Measurements from ENCODE around the gene ZDHHC1.

ZDHHC1 gene, protein sequence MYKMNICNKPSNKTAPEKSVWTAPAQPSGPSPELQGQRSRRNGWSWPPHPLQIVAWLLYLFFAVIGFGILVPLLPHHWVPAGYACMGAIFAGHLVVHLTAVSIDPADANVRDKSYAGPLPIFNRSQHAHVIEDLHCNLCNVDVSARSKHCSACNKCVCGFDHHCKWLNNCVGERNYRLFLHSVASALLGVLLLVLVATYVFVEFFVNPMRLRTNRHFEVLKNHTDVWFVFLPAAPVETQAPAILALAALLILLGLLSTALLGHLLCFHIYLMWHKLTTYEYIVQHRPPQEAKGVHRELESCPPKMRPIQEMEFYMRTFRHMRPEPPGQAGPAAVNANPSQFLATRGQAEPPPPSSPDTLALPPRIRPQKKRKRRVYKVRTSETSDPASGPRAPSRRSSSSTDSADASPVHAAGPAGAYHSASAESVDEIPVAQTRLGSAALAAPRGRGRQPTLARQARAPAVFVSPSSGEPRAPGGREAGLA
- total RNA-seq: 0.24 to 2.4 (median 0.50) reads per million in 17 experiments

DNA sequence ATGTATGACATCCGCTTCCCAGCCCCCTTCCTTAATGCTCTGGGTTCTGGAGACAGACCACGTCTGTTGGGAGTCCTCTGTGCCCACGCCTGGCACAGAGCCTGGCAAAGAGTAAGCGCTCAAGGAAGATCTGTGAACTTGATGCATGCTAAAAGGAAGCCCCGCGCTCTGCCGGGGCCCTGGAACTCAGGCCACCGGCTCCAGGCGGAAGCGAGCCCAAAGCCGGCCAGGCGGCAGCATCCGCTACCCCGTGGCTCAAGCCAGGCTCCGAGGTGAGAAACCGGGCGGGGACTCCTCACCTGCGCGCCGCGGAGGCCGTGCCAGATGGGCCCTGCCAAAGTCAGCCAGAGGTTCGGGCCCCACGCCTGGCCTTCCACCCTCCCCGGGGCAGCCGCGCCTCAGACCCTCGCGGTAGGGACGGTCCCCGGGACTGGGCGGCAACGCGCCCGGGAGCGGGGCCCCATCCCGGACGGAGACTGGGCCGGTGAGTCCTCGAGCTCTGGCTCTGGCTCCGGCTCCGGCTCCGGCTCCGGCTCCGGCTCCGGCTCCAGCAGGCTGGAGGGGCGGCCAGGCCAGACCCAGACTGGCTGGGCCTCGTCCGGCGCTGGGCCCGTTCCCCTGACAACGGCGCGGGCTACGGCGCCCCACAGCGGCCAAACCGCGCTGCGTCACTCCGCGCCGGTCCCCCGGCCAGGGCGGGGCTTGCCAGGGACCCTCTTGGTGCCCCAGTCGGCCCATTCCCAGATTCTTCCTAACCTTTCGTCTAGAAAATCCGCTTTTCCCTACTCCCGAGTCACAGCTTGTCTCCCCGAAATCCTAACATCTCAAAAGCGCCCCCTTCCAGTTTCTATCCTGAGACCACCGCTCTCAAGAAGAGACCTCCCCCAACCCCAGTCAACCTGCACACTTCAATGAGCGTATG is at the start of gene ZDHHC1:
TSS of gene ZDHHC1 (minus strand) at position 606 of the 922 bp plus-strand sequence. CDS start 8,702 bp downstream, outside the sequence.
- DNase-seq: peak; percentile 49 to 81 (median 69)

DNA sequence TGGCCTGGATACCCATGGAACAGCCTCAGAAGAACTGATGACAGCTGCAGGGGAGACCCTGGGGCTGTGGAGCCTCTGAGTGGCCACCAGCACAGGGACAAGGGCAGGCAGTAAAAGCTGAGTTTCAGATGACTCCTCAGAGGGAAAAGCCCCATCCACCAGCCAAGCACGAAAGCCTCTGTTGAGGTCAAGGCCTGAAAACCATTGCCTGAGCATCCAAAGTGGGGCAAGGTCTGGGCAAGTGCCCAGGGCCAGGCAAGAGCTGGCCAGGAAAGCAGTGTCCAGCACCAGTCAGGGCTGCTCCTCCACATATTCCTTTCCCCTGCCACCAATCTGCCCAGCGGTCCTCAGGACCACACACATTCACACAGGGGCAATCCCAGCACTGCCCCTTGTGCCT is 48.3 kb upstream of the ZDHHC1 start:
- DNase-seq: no peak

- DNase-seq: no peak
These were observed 47.4 kb upstream of the ZDHHC1 start for GRCh38 chr16:67463691-67464090.

- no peak for DNase-seq
These were observed 46.8 kb upstream of the ZDHHC1 start for GRCh38 chr16:67463059-67463458.

DNA sequence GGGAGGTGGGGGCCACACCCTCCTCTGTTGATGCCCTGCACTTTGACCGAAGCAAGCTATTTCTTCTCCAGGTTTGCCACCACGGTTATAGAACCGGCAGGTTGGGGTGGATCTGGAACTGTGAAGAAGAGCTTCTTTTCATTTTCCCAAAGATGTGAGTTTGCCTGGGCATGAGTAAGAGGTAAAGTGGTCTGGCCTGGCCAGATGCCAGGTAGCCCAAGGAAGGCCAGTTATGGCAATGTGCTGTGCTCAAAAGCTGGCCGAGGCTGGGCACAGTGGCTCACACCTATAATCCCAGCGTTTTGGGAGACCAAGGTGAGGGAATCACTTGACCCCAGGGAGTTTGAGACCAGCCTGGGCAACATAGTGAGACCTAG is 46.0 kb upstream of the ZDHHC1 start:
- DNase-seq: no peak

GRCh38 chr16:67461600-67462278 is 45.5 kb upstream of the ZDHHC1 start:
- peak in 2 of 4 experiments; percentile 21 to 26 for DNase-seq

DNA sequence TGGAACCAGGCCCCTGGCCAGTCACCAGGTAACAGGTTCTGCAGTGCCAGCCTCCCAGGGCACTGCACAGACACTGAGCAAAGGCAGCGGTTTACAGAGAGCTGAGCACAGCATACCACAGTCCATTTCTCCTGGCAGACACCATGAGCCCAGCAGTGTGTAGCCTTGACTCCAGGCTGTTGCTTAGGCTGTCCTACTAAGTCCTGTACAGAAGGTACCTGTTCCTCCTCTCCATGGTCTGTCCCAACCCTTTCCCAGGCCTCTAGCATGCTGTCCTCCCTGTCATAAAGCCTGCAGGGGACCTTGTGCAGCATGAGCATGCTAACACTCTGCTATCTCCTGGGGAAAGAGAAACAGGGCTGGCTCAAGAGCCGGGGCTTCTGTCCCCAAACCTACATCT is 44.7 kb upstream of the ZDHHC1 start:
- DNase-seq: no peak

DNA sequence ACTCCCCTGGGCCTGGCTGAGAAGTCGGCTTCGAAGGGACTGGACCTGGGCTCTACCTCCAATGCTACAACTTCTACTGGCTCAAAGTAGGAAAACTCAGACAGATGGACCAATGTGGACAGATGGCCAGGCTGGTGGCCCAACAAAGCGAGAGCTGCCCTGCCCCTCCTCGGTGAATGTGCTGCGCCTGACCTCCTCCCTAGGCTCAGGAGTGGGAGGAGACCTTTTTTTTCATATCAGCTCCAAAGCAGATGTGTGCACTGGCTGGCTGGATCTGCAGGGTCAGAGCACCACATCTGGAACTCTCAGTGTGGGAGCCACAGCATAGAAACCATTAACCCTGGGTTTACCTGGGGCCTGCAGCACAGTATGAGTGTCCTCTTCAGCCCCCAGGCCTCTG is 43.9 kb upstream of the ZDHHC1 start:
- DNase-seq: no peak

- no peak for DNase-seq
These were observed 43.5 kb upstream of the ZDHHC1 start for GRCh38 chr16:67459861-67460150.

DNA sequence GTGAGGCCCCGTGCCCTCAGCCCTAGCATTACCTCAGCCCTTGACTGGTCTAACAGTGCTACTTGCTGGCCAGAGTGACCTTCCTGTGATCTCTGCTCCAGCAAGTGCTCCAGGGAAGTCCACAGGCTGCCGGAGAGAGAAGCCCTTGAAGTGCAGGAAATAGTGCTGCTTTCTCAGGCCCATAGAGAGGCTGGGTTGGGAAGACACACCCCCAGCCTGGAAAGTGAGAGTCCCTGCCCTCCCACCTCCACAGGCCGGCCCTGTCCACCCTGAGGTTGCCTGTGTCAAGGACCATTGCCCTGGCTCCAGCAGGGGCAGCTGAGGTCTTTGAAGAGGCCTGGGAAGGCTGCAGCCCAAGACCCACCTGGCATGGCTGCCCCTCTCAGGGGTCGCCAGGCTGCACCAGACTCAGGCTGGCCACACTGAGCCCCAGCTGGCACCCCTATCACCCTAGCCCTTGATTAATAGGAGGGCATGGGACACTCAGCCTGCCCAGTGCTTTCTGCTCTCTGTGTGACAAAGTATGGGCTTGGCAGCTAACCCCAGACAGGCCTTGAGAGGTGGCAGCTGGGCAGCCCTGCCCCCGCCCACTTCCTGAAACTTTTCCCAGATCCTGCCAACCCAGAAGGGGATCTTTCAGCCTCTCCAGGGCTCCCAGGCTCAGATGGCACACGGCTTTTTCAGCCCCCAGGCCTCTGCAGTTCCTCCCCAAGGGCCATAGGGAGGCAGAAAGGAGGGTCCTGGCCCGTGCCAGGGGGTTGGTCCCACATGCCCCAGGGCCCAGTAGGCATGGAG is 43.0 kb upstream of the ZDHHC1 start:
- DNase-seq: peak in 1 of 4 experiments; percentile 36

DNA sequence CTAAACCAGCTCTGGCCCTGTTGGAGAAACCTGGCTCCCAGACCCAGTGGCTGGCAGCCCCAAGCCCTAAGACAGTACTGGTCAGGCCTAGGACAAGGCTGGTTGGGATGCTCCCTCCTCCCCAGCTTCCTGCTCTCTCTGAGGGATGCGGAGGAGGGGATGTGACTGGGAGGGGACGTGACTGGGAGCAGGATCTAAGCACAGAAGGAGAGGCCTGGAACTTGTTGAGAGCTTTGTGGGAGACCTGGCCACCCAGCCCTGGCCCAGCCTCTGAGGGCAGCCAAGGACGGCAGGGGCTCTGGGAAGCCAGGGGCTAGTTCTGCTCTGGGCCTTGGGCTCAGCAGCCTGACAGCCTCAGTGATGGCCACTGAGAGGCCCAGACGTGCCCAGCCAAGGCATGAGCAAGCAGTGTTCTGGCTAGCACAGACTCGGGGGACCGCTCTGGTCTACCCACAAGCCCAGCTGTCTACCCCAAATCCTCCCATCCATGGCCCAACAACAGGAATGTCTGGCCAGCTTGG is 41.9 kb upstream of the ZDHHC1 start:
- DNase-seq: no peak

DNA sequence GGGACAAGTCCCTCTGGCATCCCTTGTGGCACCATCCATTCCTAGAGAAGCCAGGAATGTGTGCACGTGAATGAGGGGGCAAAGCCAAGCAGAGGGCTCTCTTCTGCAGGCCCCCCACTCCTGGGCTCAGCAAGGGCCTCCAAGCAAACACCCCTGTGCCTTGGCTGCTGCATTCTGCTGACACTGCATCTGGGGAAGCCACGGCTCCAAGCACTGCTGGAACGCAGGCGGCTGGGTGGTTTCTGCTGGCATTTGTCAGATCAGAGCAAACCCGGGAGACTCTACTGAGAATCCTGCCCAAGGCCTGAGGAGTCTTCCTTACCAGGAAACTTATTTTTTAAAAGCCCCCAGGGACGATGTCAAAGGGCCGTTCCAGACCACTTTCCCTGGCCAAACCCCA is 41.3 kb upstream of the ZDHHC1 start:
- DNase-seq: no peak

- peak; percentile 46 to 81 (median 72) for DNase-seq
These were observed 40.3 kb upstream of the ZDHHC1 start for GRCh38 chr16:67456391-67457081.

DNA sequence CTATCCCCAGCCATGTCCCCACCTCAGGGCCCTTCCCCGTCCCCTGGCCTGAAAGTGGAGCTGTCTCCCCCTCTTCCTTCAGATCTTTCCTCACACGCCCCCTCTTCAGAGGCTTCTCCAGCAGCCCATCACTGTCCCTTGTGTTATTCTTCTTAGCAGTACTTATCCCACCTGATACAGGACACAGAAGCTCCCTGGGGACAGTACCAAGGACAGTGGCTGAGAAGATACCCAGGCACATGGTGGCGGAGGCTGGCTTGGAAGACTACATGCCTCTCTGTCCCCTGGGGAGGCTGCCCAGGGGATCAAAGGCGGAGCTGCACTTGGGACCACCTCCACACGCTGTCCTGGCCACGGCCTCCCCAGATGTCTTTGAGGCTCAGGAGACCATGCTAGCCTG is 38.6 kb upstream of the ZDHHC1 start:
- no peak for DNase-seq

GRCh38 chr16:67454104-67454503 is 37.8 kb upstream of the ZDHHC1 start:
- no peak for DNase-seq

DNA sequence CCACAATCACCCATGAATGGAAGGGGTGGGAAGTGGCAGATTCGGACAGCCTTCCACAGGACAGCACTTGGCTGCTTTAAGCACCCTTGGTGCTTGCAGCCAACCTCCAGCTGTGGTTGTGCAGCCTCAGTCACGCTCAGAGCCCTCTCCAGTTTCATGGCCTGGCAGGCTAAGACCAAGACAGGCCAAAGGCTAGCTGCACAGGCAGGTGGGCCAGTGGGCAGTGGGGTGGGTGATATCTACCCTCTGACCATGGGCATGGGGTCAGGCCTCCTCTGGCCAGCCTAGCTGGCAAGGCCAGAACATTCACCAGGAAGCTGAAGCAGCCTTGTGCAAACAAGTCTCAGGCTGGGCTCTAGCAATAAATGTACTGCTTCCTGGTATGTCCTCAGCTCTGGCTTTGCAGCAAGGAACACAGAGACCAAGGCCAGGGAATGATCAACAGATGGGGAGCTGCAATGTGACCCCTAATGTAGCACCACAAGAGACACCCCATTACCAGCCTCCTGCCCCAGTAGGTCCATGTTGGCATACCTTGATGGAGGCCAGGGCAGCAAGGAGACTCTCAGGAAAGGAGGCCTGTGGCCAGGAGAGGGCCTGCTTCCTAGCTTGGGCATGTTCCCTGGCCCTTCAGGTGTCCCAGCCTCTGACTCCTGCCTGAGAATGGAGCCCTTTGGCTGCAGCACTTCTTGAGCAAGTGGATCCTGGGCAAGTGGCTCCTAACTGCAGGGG is 35.6 kb upstream of the ZDHHC1 start:
- DNase-seq: no peak

DNA sequence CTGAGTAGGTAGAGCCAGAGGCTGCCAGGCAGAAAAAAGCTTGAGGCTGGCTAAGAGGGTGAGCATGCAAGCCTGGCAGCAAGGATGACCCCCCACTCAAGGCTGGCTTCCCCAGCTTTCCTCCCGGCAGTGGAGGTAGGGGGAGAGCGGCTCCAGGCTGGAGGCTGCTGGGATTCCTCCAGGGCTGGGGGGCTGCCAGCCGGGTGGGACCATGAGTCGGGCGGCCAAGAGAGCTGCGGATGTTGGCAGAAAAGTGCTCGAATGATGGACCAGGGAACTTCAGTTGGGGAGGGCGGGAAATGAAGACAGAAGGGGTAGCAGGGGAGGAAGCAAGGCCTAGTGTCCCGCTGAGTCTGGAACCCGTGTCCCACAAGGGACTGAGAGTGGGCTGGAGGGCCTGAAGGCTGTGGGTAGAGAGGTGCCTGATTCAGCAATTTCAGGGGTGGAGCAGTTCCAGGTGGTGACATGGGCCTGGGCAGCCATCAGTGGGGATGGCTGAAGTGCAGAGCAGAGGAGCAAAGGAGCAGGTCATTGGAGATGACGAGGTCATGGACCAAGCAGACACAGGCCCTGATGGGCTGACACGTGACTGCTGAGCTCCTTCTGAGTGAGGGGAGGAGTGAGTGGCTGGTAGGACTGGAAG is 34.9 kb upstream of the ZDHHC1 start:
- no peak for DNase-seq

GRCh38 chr16:67449739-67450138 is 33.5 kb upstream of the ZDHHC1 start:
- no peak for DNase-seq

DNA sequence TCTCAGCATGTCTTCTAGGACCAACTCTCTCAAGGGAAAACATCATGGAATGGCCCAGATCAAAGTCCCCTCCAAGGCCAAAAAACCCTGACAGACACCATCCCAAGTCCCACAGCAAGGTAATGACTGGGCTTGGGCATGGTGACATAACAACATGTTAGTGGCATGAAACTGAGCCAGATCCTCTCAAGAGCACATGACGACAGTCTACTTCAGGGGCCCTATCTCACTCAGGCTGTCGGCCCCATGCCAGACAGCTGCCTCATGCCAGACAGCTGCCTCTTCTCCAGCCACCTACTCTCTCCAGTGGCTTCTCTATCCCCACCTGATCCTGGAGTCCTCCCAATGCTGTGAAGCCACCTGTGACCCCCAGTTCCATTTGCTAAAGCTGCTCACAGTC is 33.1 kb upstream of the ZDHHC1 start:
- no peak for DNase-seq

GRCh38 chr16:67448580-67448979 is 32.3 kb upstream of the ZDHHC1 start:
- no peak for DNase-seq

Data from suppressor macrophage (primary cell).